KMS-11 (cell line): ENCODE results near the gene MYRIP.

Experiments used
- H2AFZ ChIP-seq: fragments of 200-600 bp; sonication (generic); 2 replicates; pipeline ENCODE4 v1.6.1; 2016; ENCODE audit warnings: antibody characterized with exemption, mixed run types, low read depth
- H3K27ac ChIP-seq: fragments of 200-600 bp; sonication (generic); 2 replicates; pipeline ENCODE4 v1.6.1; 2016; ENCODE audit warnings: mild to moderate bottlenecking, mixed run types
- H3K27me3 ChIP-seq: fragments of 200-600 bp; sonication (generic); 2 replicates; pipeline ENCODE4 v1.6.1; 2017; ENCODE audit warnings: mild to moderate bottlenecking, low read depth, mixed run types, moderate library complexity; ENCODE audit not compliant: insufficient read depth
- H3K36me3 ChIP-seq: fragments of 200-600 bp; sonication (generic); 2 replicates; pipeline ENCODE4 v1.6.1; 2017; ENCODE audit warnings: mild to moderate bottlenecking, mixed run types; ENCODE audit not compliant: insufficient read depth
- H3K4me1 ChIP-seq: fragments of 200-600 bp; sonication (generic); 2 replicates; pipeline ENCODE4 v1.6.1; 2016; ENCODE audit warnings: mild to moderate bottlenecking, low read depth, mixed run types; ENCODE audit not compliant: poor library complexity, severe bottlenecking
- H3K4me2 ChIP-seq: fragments of 200-600 bp; sonication (generic); 2 replicates; pipeline ENCODE4 v1.7.0; 2016; ENCODE audit warnings: mild to moderate bottlenecking, mixed run types
- H3K4me3 ChIP-seq: fragments of 200-600 bp; sonication (generic); IDR thresholded peaks from 2 replicates; pipeline ENCODE4 v1.6.1; 2017; ENCODE audit warnings: low read depth, low read length, mixed read lengths; ENCODE audit not compliant: insufficient read depth
- H3K79me2 ChIP-seq: fragments of 200-600 bp; sonication (generic); 2 replicates; pipeline ENCODE4 v1.6.1; 2016; ENCODE audit warnings: low read depth, mixed run types; ENCODE audit not compliant: insufficient read depth
- H3K9ac ChIP-seq: fragments of 200-600 bp; sonication (generic); 2 replicates; pipeline ENCODE4 v1.6.1; 2016; ENCODE audit warnings: mild to moderate bottlenecking, mixed run types
- H4K20me1 ChIP-seq: fragments of 200-600 bp; sonication (generic); 2 replicates; pipeline ENCODE4 v1.6.1; 2016; ENCODE audit warnings: mild to moderate bottlenecking, mixed run types; ENCODE audit not compliant: insufficient read depth
- TF ChIP-seq, protein P1 (sequence below): fragments of 200-600 bp; sonication (generic); conservative IDR thresholded peaks from 2 replicates; pipeline ENCODE4 v1.6.1; 2017; ENCODE audit warnings: low read depth, mild to moderate bottlenecking, antibody characterized with exemption, low read length, moderate library complexity, mixed read lengths

MYRIP gene

DNA sequence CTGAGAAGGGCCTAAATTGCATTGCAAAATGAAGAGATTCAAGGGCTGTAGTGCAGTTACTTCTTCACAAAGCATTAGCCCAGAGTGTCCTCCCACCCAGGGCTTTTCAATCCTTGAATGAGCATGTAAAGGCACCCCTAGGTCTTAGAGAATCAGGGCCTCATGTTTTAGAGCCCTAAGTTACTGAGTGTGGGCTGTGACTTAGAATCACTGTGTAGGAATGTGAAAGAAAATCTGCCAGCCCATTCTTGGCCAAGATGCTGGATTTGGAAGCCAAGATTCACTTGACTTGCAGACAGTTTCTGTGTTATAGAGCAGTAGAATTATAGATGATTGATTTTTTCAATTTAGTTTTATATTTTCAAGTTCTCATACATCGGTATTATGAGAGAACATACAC, 153.2 kb downstream of the MYRIP start:
- H3K79me2 ChIP-seq = no peaks in the 10 kb centered on the region
- no peak overlapping the region for H3K4me3 ChIP-seq
- no peak overlapping the region for H2AFZ ChIP-seq
- H3K4me1 ChIP-seq = no peaks in the 10 kb centered on the region
- TF ChIP-seq, protein P1, sequence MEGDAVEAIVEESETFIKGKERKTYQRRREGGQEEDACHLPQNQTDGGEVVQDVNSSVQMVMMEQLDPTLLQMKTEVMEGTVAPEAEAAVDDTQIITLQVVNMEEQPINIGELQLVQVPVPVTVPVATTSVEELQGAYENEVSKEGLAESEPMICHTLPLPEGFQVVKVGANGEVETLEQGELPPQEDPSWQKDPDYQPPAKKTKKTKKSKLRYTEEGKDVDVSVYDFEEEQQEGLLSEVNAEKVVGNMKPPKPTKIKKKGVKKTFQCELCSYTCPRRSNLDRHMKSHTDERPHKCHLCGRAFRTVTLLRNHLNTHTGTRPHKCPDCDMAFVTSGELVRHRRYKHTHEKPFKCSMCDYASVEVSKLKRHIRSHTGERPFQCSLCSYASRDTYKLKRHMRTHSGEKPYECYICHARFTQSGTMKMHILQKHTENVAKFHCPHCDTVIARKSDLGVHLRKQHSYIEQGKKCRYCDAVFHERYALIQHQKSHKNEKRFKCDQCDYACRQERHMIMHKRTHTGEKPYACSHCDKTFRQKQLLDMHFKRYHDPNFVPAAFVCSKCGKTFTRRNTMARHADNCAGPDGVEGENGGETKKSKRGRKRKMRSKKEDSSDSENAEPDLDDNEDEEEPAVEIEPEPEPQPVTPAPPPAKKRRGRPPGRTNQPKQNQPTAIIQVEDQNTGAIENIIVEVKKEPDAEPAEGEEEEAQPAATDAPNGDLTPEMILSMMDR = no peak
- no peaks in the 10 kb centered on the region for H3K36me3 ChIP-seq
- no peak overlapping the region for H3K4me2 ChIP-seq
- no peaks in the 10 kb centered on the region for H3K27me3 ChIP-seq
- H4K20me1 ChIP-seq = no peaks in the 10 kb centered on the region
- H3K9ac ChIP-seq = no peak overlapping the region
- H3K27ac ChIP-seq = no peak overlapping the region

DNA sequence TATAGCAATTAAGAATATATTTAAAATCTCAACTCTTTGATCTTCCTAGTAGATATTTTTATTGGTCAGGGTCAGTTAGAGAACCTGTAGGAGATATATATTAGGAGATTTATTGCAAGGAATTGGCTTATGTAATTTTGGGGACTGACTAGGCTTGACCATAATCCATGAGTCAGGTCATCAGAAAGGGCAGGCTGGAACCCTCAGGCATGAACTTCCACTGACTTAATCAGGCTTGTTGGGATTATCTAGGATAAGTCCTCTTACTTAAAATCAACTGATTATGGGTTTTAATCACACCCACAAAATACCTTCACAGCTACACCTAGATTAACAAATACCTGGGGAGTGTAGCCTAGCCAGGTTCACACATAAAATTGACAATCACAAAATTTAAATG, 156.1 kb downstream of the MYRIP start:
- Histone ChIP-seq H2AFZ (no peak overlapping the region), H3K9ac (no peak overlapping the region), H3K36me3 (no peaks in the 10 kb centered on the region), H3K27me3 (no peaks in the 10 kb centered on the region), H3K4me1 (no peaks in the 10 kb centered on the region), H3K79me2 (no peaks in the 10 kb centered on the region), H3K27ac (no peak overlapping the region), H4K20me1 (no peaks in the 10 kb centered on the region), H3K4me2 (no peak overlapping the region), H3K4me3 (no peak overlapping the region)
- TF ChIP-seq, protein P1 = no peak

DNA sequence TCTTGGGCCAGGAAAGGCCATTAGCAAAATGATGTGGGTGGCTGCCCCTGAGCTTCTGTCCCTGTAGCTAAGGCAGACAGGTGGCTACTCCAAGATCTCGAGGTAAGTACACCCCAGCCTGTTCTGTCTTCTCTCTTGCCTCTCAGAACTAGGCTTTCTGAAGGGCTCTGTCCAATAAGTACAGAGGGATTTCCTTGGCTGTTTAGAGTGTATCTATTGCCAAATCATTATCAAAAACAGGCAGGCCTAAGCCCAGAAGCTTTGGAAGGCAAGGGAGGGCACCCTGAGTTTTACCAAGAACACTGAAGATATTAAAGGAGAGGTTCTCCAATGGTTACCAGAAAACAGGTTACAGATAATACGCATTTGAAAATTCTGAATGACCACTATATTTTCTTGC, 156.6 kb downstream of the MYRIP start:
- Histone ChIP-seq H3K4me1 (no peaks in the 10 kb centered on the region), H3K27ac (no peak overlapping the region), H3K9ac (no peak overlapping the region), H3K36me3 (no peaks in the 10 kb centered on the region), H2AFZ (no peak overlapping the region), H3K79me2 (no peaks in the 10 kb centered on the region), H3K4me2 (no peak overlapping the region), H3K4me3 (no peak overlapping the region), H3K27me3 (no peaks in the 10 kb centered on the region), H4K20me1 (no peaks in the 10 kb centered on the region)
- TF ChIP-seq, protein P1 = no peak

- no peaks in the 10 kb centered on the region for H4K20me1 ChIP-seq
- no peak overlapping the region for H2AFZ ChIP-seq
- no peak overlapping the region for H3K4me2 ChIP-seq
- H3K27ac ChIP-seq = no peak overlapping the region
- H3K79me2 ChIP-seq = no peaks in the 10 kb centered on the region
- TF ChIP-seq, protein P1 = no peak
- H3K4me3 ChIP-seq = no peak overlapping the region
- no peaks in the 10 kb centered on the region for H3K27me3 ChIP-seq
- no peaks in the 10 kb centered on the region for H3K4me1 ChIP-seq
- H3K9ac ChIP-seq = no peak overlapping the region
- H3K36me3 ChIP-seq = no peaks in the 10 kb centered on the region
Measured at GRCh38 chr3:39970982-39971381, 161.6 kb downstream of the MYRIP start.
